Right cardiac atrium (tissue), 5 donors: ENCODE measurements around the gene CREG2. TPM values are rescaled to one million over a fixed set of nuclear protein-coding genes. Genes with fewer than 3 reads are reported as not detected.
"Not testable (repeated sequence)": the region's sequence is repeated elsewhere in the genome, so short reads cannot be mapped to it uniquely, and the experiment has no call there.

Source experiments
- ATAC-seq, 2 donors: fragments of 200-7000 bp; cut with Tn5 transposase; one replicate each; pipeline versions ENCODE4 v1.8.0 to v1.9.1; 2020; ENCODE audit warnings: moderate library complexity in 2 of 2, mild to moderate bottlenecking in 1 of 2
- DNase-seq, 3 donors: peaks; one replicate each; pipeline ENCODE4 v3.0.0-alpha.2; 2020
- H3K27ac ChIP-seq: one replicate; pipeline ENCODE4 v1.5.1; 2013; ENCODE audit warnings: mild to moderate bottlenecking, low read length, control low read depth, moderate library complexity
- H3K27me3 ChIP-seq: one replicate; pipeline ENCODE4 v1.6.1; 2013; ENCODE audit not compliant: control insufficient read depth, insufficient read depth
- H3K4me1 ChIP-seq: one replicate; pipeline ENCODE4 v1.6.1; 2013; ENCODE audit warnings: low read length; ENCODE audit not compliant: control insufficient read depth, insufficient read depth
- H3K4me3 ChIP-seq: one replicate; pipeline ENCODE4 v1.5.1; 2013; ENCODE audit warnings: low read length, control low read depth
- H3K9me3 ChIP-seq: one replicate; pipeline ENCODE4 v1.6.1; 2013; ENCODE audit warnings: low read length; ENCODE audit not compliant: control insufficient read depth
- WGBS: extraction: QIAGEN DNeasy Blood & Tissue Kit; methylation state at CpG from one replicate; pipeline ENCODE4 v1.1.7; 2013; 5-methylcytosine and 5-hydroxymethylcytosine counted together
- intact Hi-C, 4 donors: fragments of 100-400 bp; cut with DNase I; formaldehyde crosslinking; loops; one replicate each; pipeline versions ENCODE4 v1.11.0 to v1.14.0; 2022 to 2023
- polyA plus RNA-seq: library from polyadenylated mRNA; stranded (reverse); fragments of 200-250 nt; gene quantifications from one replicate; pipeline ENCODE4 v1.2.3, GENCODE V29; 2013
- total RNA-seq, 4 donors: library from RNA; stranded (reverse); fragmentation: NEBNext Ultra II Directional; extraction: Animal tissue kit (Norgen Biotek cat#: 25700); gene quantifications; one replicate each; pipeline ENCODE4 v1.2.1, GENCODE V29; 2021
- donor health status: healthy with polysubstance abuse.
- donor health status: DM: no; HTN: yes; CAD: no.
- donor health status: DM: no; HTN: no; CAD: no.
- donor health status: DM: no; HTN: yes; CAD: no; lungs with severe emphysema.
- donor health status: DM: yes; HTN: yes; CAD: no.

The CREG2 gene
- total and polyA plus RNA-seq, 5 donors: 0.14 to 1.0 (median 0.19) TPM

DNA sequence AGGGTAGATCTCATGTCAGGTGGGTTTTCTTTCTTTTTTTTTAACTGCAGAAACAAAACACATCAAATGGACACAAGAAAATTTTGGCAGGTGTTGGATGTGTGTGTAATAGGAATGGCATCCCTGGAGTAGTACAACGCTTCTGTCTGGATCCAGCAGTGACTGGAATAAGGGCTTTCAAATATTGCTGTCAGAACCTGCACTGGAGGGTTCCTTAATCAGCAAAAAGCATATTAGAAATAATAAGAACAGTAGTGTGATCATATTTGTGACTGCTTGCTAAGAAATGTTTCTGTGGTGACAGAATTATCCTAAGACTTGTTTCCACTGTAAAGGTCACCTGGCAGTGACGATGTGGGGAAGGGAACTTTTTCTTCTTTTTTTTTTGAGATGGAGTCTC lies 30.8 kb downstream of the CREG2 start:
- no peak for ATAC-seq
- no peaks in the 10 kb centered on the region for H3K27me3 ChIP-seq
- no peak overlapping the region for H3K27ac ChIP-seq
- intact Hi-C loops: no loop called here
- no peaks in the 10 kb centered on the region for H3K4me1 ChIP-seq
- no peak for DNase-seq
- no peaks in the 10 kb centered on the region for H3K9me3 ChIP-seq
- WGBS: 59% methylated on average over 2 of the region's 2 CpGs
- H3K4me3 ChIP-seq: no peak overlapping the region

DNA sequence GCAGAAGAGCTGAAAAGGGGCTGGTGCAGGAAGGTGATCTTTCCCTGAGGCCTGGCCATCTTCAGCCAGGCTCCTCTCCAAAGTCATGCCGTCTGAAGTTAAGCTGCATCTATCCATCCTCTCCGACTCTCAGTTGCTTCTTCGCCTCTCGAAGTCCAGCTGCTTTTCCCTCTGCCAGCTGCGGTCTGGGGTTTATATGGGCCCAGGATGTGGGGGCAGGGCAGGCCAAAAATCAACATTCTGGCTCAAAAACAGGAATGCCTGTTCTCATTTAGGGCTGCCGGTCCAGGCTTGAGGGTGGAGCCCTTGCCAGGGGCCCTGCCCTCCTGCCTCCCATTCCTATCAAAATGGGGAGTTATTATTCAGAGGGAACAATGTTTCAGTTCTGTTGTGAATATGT lies 31.2 kb downstream of the CREG2 start:
- DNase-seq: no peak
- H3K4me1 ChIP-seq: no peaks in the 10 kb centered on the region
- no peak for ATAC-seq
- H3K9me3 ChIP-seq: no peaks in the 10 kb centered on the region
- intact Hi-C loops: no loop called here
- H3K27ac ChIP-seq: no peak overlapping the region
- H3K27me3 ChIP-seq: no peaks in the 10 kb centered on the region
- 78% methylated on average over 6 of the region's 6 CpGs for WGBS
- no peak overlapping the region for H3K4me3 ChIP-seq

DNA sequence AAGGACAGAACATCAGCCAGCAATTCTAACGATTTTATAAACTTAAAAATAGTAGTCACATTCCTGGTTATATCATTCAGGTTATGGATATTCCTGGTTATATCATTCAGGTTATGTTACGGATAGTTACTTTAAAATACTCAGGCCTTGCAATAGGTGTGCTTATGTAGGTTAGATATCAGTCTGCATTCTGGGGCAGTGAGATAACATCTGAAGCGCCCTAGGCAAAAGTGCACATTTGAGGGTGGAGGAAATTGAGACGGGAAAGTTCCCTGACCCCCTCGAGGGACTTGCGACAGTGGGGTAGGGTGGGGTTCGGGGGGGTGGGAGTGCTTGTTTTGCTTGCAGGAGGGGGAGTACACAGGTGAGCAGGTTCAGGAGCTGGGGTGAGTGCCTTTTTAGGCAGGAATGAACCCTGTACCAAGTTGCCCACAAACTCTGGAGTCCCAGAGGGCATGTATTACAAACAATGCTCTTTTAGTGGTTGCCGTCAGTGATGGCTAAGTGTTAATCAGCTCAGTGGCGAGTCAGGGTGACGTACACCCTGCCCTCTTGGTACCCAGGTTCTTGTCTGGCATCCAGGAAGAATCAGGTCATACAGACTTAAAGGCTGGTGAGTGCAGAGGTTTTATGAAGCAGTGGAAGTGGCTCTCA lies 31.8 kb downstream of the CREG2 start:
- Histone ChIP-seq H3K4me1 (no peaks in the 10 kb centered on the region), H3K27ac (no peak overlapping the region), H3K9me3 (no peaks in the 10 kb centered on the region), H3K4me3 (no peak overlapping the region), H3K27me3 (no peaks in the 10 kb centered on the region)
- ATAC-seq (no peak), DNase-seq (no peak)
- intact Hi-C loops: no loop called here
- 84% methylated on average over 10 of the region's 10 CpGs for WGBS

DNA sequence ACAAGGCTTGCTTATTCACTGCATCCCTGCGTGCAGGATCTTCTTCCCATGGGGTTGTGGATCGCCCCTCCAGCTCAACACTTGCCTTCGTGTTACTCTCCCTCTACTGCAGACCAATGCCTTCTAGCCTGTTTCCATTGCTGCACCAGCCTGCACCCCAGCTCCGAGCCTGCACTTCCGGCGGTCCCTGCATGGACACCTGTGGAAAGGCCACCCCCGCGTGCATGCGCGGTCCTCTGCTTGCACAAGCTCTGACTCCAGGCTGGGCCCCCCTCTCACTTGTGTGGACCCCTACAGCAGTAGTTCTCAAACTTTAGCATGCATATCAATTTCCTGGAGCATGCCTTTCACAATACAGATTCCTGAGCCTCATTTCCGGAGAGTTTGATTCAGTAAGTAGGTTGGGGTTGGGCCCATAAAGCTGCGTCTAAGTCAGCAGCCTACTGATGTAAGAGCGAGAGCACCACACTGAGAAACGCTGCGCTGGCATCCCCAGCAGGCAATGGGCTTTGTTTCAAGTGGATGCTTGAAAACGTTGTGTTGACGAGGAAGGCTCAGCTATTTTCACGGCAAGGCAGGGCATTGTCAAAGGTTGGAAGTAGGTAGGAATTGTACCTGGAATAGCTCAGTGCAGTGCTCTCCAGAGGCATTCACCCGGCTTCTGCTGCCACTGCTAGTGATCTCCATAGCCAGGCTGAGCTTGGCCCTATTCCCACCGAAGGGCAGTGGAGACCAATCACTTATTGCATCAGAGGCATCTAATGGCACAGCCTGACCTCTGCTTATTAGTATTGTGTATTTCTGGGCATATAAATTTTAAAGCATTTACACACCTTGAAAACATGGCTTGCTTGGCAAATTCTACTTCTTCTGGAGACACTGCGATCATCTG lies 32.6 kb downstream of the CREG2 start:
- no peak for ATAC-seq
- intact Hi-C loops: no loop called here
- DNase-seq: no peak
- 88% methylated on average over 21 of the region's 21 CpGs for WGBS
- Histone ChIP-seq H3K27ac (no peak overlapping the region), H3K4me1 (no peaks in the 10 kb centered on the region), H3K4me3 (no peak overlapping the region), H3K27me3 (no peaks in the 10 kb centered on the region), H3K9me3 (no peaks in the 10 kb centered on the region)

DNA sequence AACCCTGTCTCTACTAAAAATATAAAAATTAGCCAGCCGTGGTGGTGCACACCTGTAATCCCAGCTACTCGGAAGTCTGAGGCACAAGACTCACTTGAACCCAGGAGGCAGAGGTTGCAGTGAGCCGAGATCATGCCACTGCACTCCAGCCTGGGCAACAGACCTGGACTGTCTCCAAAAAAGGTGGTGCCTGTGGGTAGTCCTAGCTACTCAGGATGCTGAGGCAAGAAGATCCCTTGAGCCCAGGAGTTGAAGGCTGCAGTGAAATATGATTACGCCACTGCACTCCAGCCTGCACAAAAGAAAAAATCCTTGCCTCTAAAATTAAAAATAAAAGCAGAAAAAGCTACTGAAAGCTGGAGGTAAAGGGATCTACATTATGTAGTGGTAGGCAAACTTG lies 34.7 kb downstream of the CREG2 start:
- H3K27me3 ChIP-seq, H3K4me1 ChIP-seq, H3K9me3 ChIP-seq, DNase-seq, H3K4me3 ChIP-seq, ATAC-seq, H3K27ac ChIP-seq, intact Hi-C loops: not testable (repeated sequence)
- WGBS: 90% methylated on average over 4 of the region's 4 CpGs

DNA sequence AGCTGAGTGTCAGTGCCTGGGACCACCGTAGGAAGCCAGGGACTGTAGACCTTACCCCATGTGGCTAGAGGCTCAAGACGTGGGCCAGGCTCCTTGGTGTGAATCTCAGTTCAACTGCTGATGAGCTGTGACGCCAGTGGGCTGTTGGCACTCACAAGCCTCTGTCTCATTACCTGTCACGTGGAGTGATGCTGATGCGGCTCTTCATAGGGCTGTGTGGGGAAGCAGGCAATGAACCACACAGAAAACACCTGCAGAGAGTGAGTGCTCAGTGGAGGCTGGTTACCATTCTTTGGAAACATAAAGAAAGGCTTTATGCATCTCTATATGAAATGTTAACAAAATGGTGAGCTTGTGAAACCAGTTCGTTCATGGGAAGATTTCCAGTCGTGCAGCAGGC lies 36.1 kb downstream of the CREG2 start:
- Histone ChIP-seq H3K9me3 (no peaks in the 10 kb centered on the region), H3K27me3 (no peaks in the 10 kb centered on the region), H3K4me3 (no peak overlapping the region), H3K4me1 (no peaks in the 10 kb centered on the region), H3K27ac (no peak overlapping the region)
- DNase-seq (no peak), ATAC-seq (no peak)
- intact Hi-C loops: no loop called here
- 84% methylated on average over 7 of the region's 7 CpGs for WGBS

DNA sequence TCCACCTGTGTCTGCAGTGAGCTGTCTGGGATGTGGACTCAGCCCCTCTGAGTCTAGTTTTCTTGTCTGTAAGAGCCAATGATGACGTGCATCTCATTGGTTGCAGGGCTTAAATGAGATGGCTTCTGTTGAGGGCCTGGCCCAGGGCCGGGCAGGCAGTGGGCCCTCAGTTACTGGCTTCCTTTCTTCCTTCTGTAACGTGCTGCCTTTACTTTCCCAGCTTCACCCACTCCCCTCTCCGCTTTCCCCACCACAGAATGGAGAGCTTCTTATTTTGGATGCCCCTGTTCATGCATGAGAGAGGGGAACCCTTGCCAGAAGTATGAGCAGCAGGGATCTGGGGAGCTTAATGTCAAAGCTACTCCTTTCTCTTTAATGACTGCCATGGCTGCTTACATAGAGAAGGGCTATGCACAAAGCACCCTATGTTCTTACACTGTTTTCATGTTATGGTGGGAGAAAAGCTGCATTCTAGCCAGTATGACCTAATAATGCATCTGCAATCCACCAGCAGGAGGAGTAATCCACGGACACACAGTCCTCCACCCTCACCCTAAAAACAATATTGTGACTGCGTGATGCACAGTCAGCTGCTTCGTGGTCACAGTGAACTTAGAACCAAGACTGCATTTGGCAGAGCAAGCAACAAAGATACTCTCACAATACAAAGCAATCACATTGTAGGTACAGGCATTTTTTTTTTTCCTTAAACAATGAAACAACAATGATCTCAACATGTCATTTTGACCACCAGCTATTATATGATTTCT lies 37.2 kb downstream of the CREG2 start:
- Histone ChIP-seq H3K9me3 (no peaks in the 10 kb centered on the region), H3K27ac (no peak overlapping the region), H3K4me3 (no peak overlapping the region), H3K27me3 (no peaks in the 10 kb centered on the region), H3K4me1 (no peaks in the 10 kb centered on the region)
- DNase-seq (no peak), ATAC-seq (no peak)
- 68% methylated on average over 7 of the region's 7 CpGs for WGBS
- intact Hi-C loops: loop anchor here in 1 of 4 donors (10.0 kb wide), 1 partner anchor 485 kb away; no protein-coding TSS in a partner anchor

DNA sequence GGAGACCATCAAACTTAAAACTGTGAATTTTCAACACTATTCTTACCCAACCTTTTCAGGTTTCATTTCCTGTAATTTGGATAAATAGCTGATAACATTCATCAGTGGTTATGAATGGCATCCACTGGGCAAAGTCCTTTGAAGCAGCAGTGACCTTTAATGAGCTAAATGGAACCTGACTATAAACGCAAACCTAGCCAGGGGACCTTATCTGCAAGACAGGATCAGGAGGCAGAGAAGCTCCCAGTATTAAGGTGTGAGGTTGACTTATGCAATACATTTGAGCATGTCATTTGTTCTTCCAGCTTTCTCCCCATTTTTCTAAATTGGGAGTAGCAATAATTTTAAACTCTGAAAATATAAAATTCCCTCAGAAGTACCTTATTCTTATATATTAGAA lies 38.4 kb downstream of the CREG2 start:
- Histone ChIP-seq H3K9me3 (no peaks in the 10 kb centered on the region), H3K4me3 (no peak overlapping the region), H3K27me3 (no peaks in the 10 kb centered on the region), H3K27ac (no peak overlapping the region), H3K4me1 (no peaks in the 10 kb centered on the region)
- WGBS: 63% methylated on average over 1 of the region's 1 CpG
- no peak for DNase-seq
- intact Hi-C loops: loop anchor here in 1 of 4 donors (10.0 kb wide), 1 partner anchor 486 kb away; no protein-coding TSS in a partner anchor
- ATAC-seq: no peak

DNA sequence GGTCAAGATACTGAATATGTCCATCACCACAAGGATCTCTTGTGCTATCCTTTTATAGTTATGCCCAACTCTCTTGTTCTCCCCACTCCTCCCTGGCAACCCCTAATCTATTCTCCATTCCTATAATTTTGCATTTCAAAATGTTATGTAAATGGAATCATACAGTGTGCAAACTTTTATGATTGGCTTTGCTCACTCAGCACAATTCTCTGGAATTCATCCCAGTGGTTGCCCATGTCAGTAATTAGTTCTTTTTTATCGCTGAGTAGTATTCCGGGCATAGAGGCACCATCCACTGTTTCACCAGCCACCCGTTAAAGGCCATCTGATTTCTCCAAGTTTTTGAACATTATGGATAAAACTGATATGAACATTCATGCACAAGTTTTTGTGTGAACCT lies 40.4 kb downstream of the CREG2 start:
- no peaks in the 10 kb centered on the region for H3K4me1 ChIP-seq
- H3K9me3 ChIP-seq: no peaks in the 10 kb centered on the region
- H3K27ac ChIP-seq: no peak overlapping the region
- DNase-seq: no peak
- WGBS: 98% methylated on average over 3 of the region's 3 CpGs
- H3K4me3 ChIP-seq: no peak overlapping the region
- no peaks in the 10 kb centered on the region for H3K27me3 ChIP-seq
- intact Hi-C loops: loop anchor here in 1 of 4 donors (10.0 kb wide), 1 partner anchor 488 kb away; no protein-coding TSS in a partner anchor
- ATAC-seq: no peak

DNA sequence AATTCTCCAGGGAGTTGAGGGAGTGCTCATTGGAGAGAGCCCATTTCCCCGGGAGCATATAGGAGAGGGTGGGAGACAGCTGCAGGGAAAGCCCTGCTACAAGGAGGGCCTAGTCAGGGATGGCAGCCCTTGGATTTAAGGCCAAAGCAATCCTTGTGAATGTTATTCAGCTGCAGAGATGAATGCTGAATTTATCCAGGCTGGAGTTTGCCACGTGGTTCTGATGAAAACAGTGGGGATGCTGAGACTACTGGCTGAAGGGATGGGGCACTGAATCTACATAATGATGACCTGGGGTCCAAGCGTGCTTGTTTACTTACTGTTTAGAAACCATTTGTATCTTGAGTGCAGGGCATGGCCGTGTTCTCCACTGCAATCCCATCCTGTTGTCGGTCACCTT lies 43.2 kb downstream of the CREG2 start:
- intact Hi-C loops: loop anchor here in 1 of 4 donors (10.0 kb wide), 1 partner anchor 491 kb away; no protein-coding TSS in a partner anchor
- no peaks in the 10 kb centered on the region for H3K9me3 ChIP-seq
- H3K27ac ChIP-seq: no peak overlapping the region
- no peak overlapping the region for H3K4me3 ChIP-seq
- DNase-seq: no peak
- H3K4me1 ChIP-seq: no peaks in the 10 kb centered on the region
- 68% methylated on average over 5 of the region's 5 CpGs for WGBS
- no peak for ATAC-seq
- H3K27me3 ChIP-seq: no peaks in the 10 kb centered on the region

DNA sequence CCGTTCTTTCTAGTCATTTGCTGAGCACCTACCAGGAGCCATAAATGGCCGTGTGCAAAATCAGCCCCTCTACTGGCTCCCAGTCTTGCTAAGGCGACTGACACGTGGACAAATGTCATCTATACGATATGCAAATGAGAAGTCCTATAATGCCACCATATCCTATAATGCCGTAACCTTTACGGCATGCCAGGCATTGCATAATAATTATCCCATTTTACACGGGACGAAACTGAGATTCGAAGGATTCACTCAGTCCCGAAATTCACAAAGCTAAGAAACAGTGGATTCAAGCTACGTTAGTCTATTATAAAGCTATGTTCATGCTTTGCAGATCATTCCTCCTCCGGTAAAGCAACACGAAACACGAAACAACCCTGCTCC lies 44.7 kb downstream of the CREG2 start:
- H3K27ac ChIP-seq: no peak overlapping the region
- no peaks in the 10 kb centered on the region for H3K27me3 ChIP-seq
- intact Hi-C loops: loop anchor here in 1 of 4 donors (10.0 kb wide), 1 partner anchor 492 kb away; no protein-coding TSS in a partner anchor
- H3K9me3 ChIP-seq: no peaks in the 10 kb centered on the region
- no peak for DNase-seq
- ATAC-seq: no peak
- WGBS: 91% methylated on average over 15 of the region's 15 CpGs
- no peaks in the 10 kb centered on the region for H3K4me1 ChIP-seq
- H3K4me3 ChIP-seq: no peak overlapping the region
